ENCODE measurements around the gene NOS1.
"Not testable (repeated sequence)": the region's sequence is repeated elsewhere in the genome, so short reads cannot be mapped to it uniquely, and the experiment has no call there.

NOS1 gene

GRCh38 chr12:117202033-117202432, 159.4 kb downstream of the NOS1 start:
- no peak for DNase-seq

GRCh38 chr12:117199956-117200744, 161.3 kb downstream of the NOS1 start:
- not testable (repeated sequence) for DNase-seq

- not testable (repeated sequence) for DNase-seq
Measured at GRCh38 chr12:117196334-117196733, 165.1 kb downstream of the NOS1 start.

GRCh38 chr12:117195027-117195426, 166.4 kb downstream of the NOS1 start:
- DNase-seq: not testable (repeated sequence)

GRCh38 chr12:117193903-117194302, 167.5 kb downstream of the NOS1 start:
- no peak for DNase-seq

- DNase-seq: not testable (repeated sequence)
Measured at GRCh38 chr12:117192581-117192980, 168.8 kb downstream of the NOS1 start.

- DNase-seq: peak; percentile 5
Measured at GRCh38 chr12:117192057-117192456, 169.4 kb downstream of the NOS1 start.

GRCh38 chr12:117190210-117190781, 171.1 kb downstream of the NOS1 start, which contains the start of gene FBXO21:
Gene FBXO21 (minus strand): TSS chr12:117190470. CDS start chr12:117190456, 14 bp downstream.
- DNase-seq: peak; percentile 81

DNA sequence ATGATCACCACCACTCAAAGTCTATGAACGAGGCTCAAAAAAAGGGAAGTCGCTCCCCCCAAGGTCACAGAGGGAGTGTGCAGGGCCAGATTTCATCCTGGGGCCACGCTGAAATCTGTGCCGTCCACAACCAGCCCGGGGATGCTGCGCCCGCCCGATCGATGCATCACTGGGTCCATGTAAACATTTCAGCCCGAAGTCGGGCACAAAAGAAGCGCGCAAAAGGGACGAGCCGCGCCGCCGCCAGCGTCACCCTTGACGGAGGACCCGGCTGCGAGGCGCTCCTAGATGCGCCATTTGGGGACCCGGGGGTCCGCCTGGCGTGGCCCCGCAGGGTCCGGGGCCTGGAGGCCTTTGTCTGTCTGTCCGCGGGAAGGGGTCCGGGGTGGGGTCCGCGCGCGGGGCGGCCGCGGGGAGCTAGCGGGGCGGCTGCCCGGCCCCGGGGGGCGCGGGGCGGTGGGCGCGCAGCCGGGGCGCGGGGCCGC, 171.7 kb downstream of the NOS1 start:
- DNase-seq: peak; percentile 5

- DNase-seq: peak; percentile 38
Measured at GRCh38 chr12:117188961-117189724, 172.3 kb downstream of the NOS1 start.

GRCh38 chr12:117188121-117188665, 173.2 kb downstream of the NOS1 start:
- DNase-seq: no peak

- no peak for DNase-seq
Measured at GRCh38 chr12:117187421-117187820, 174.0 kb downstream of the NOS1 start.

GRCh38 chr12:117182866-117183265, 178.6 kb downstream of the NOS1 start:
- DNase-seq: no peak

- not testable (repeated sequence) for DNase-seq
Measured at GRCh38 chr12:117181468-117181843, 180.0 kb downstream of the NOS1 start.

- no peak for DNase-seq
Measured at GRCh38 chr12:117180758-117181467, 180.5 kb downstream of the NOS1 start.

DNA sequence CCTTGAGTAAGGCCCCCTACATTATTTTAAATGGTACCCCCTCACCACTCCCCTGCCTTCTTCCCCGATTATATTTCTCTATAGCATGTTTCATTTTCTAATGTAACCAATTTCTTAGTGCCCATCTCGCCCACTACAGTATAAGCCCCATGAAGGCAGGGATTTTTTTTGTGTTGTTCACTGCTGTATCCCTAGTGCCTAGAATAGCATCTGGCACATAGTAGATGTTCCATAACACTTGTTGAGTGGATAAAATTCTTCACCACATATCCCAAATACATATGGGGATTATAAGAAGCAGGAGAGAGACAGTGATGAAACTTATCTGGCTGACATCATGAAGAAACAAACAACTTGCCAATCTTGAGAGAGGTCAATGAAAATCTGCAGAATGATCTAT, 182.7 kb downstream of the NOS1 start:
- DNase-seq: no peak

DNA sequence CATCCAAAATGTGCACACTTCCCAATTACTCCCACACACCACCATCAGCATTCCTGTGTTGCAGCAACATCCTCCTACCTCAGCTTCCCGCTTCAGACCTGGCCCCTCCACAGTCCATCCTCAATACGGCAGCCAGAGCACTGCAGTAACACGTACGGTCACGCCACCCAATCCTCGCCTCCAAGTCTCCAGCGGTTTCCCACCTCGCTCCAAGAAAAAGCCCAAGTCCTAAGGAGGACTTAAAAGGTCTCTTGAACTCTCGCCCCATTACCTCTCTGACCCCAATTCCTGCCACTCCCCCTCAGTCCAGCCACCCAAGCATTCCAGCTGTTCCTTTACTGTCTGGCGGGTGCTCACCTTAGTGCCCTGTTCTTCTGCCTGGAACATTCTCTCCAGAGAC, 183.1 kb downstream of the NOS1 start:
- no peak for DNase-seq

DNA sequence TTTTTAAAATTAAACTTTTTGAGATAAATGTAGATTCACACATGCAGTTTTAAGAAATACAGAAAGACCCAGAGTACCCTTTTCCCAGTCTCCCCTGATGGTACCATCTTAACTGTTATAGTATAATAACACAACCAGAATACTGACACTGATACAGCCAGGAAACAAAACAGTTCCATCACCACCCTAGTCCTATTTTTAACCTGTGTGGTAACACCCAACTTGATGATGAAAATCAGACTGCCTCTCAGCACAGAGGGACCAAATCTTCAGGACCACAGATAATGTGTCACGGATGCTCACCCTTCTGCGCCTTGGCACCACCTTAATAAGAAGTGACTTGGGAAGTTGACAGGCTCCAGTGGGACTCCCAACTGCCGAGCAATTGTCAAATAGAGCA, 189.3 kb downstream of the NOS1 start:
- DNase-seq: no peak

GRCh38 chr12:117171499-117172162, 189.8 kb downstream of the NOS1 start:
- DNase-seq: no peak

DNA sequence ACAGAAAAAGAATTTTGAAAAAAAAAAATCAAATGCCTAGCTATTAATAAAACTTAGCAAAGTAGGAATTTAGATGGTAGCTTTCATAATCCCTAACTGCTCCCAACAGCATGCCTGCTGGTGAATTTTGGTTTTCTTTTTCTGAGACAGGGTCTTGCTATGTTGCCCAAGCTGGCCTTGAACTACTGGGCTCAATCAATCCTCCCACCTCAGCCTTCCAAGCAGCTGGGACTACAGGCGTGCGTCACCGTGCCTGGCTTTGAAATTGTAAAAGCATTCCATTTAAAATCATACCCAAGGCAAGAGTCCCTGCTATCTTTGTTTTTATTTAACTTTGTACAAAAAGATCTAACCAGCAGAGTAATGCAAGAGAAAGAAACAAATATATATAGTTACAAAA, 191.9 kb downstream of the NOS1 start:
- no peak for DNase-seq

DNA sequence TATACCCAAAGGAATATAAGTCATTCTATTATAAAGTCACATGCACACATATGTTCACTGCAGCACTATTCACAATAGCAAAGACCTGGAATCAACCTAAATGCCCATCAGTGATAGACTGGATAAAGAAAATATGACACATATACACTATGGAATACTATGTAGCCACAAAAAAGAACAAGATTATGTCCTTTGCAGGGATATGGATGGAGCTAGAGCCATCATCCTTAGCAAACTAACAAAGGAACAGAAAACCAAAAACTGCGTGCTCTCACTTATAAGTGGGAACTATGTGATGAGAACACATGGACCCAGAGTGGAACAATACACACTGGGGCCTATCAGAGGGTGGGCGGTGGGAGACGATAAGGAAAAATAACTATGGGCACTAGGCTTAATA, 192.4 kb downstream of the NOS1 start:
- DNase-seq: no peak

DNA sequence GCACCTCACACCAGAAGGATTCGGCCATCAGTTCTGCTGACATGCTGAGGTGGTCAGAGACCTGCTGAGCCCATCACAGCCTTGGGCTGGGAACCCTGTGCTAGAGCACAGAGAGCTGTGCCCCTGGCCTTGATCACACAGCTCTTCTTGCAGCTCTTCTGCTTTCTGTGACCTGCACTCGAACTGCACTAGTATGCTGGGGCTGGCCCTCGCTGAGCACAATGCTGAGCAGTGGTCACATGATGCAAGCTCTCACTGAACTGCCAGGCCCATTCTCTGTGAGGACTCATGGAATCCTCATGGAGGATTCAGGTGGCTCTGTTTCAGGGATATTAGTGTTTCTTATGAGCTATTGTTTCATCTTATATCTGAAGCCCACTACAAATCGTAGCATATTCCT, 193.7 kb downstream of the NOS1 start:
- DNase-seq: no peak

Measured in fibroblast of upper back skin (primary cell).